ENCODE measurements around the gene NKD1. TPM values are rescaled to one million over a fixed set of nuclear protein-coding genes. Genes with fewer than 3 reads are reported as not detected.

Gene NKD1
- total RNA-seq, 2 donors from 2014 or later, result 1.1 to 3.0 TPM

DNA sequence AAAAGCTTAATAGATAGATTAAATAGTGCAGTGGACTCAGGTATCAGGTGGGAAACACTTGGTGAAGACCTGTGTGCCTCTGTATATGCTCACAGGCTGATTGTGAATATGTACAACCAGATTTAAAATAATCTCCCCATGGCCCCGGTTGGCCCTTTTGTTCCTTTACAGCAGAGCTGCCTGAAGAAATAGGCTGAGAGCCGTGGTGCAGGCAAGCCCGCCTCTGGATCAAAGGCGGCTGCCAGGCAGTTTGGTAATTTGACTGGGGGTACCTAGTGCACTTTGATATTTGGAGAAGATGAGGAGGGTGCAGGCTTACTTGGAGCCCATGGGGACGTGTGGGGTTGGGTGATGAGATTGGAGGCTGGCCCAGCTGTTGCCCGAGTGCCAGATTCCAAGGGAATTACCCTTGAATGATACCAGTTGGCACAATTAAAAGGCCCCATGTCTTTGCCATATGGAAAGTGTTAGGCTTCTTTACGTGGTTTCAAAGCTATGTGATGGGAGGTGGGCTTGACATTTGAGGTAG is 5.0 kb downstream of the NKD1 start:
- Histone ChIP-seq H3K27me3 (no peaks in the 10 kb centered on the region), H3K9me3 (no peaks in the 10 kb centered on the region), H3K4me1 (peaks cover 0 to 9% of the 10 kb centered on the region in 2 donors), H3K4me3 (no peak overlapping the region), H3K36me3 (no peaks in the 10 kb centered on the region), H3K27ac (no peak overlapping the region)
- TF ChIP-seq, protein P1, sequence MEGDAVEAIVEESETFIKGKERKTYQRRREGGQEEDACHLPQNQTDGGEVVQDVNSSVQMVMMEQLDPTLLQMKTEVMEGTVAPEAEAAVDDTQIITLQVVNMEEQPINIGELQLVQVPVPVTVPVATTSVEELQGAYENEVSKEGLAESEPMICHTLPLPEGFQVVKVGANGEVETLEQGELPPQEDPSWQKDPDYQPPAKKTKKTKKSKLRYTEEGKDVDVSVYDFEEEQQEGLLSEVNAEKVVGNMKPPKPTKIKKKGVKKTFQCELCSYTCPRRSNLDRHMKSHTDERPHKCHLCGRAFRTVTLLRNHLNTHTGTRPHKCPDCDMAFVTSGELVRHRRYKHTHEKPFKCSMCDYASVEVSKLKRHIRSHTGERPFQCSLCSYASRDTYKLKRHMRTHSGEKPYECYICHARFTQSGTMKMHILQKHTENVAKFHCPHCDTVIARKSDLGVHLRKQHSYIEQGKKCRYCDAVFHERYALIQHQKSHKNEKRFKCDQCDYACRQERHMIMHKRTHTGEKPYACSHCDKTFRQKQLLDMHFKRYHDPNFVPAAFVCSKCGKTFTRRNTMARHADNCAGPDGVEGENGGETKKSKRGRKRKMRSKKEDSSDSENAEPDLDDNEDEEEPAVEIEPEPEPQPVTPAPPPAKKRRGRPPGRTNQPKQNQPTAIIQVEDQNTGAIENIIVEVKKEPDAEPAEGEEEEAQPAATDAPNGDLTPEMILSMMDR (IDR thresholded peaks at IDR 0.05), result no peak
- no peak for DNase-seq (ENCODE audit: low spot score)

DNA sequence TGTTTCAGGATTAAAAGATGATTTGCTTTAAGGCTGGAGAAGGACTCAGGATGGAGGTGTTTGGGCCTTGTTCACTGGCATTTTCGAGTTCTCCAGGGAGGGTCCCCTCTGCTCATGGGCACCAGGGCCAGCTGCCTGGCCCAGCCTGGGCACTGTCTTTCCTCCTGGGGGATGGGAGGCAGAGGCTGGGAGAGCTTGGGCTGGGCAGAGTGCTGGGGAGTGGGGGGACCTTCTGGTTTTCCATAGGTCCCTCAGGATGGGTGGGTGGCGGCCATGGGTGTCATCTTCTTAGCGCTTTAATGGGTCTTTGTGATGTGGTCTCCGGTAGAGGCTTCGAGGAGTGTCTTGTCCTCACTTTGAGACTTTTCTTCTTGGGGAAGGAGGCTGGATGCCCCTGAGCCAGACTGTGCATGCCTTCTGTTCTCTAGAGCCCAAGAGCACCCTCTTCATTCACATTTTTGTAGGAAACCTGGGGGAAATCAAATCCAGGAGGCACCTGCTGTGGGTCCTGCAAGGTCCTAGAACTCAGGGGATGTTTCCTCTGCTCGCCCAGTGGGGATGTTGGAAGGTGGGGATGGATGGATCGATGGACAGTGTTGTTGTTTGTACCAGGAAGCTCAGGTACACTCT is 5.7 kb downstream of the NKD1 start:
- no peak overlapping the region for H3K4me3 ChIP-seq
- no peaks in the 10 kb centered on the region for H3K27me3 ChIP-seq
- TF ChIP-seq, protein P1 (IDR thresholded peaks at IDR 0.05), result no peak
- no peak overlapping the region for H3K27ac ChIP-seq
- DNase-seq (ENCODE audit: low spot score), result no peak
- no peaks in the 10 kb centered on the region for H3K36me3 ChIP-seq
- no peaks in the 10 kb centered on the region for H3K9me3 ChIP-seq
- peaks cover 0 to 5% of the 10 kb centered on the region in 2 donors for H3K4me1 ChIP-seq

DNA sequence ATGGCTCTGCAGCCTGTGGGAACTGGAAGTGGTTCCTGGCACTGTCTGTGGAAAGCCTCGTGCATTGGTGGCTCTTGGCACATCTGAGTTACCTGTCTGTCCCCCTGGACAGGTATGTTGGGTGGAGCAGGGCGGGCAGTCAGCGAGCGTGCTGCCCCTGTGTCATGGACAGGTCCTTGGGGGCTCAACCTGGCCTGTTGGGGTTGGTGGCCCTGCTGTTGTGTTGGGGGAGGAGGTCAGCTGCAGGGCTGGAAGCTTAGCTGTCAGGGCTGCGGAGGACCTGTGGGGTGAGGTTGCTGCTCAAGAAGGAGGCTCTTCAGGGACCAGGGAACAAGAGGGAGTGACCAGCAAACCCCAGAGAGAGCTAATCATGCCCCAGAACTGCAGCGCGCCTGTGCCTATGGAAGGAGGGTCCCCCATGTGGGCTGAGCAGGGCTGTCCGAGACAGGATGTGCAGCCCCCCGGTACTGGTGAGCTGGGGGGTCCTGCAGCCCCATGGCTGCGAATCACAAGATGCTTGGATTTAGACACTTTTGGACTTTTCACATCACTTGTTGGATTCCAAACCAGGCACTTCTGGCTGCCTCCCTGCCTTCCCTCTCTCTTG is 7.2 kb downstream of the NKD1 start:
- no peaks in the 10 kb centered on the region for H3K27me3 ChIP-seq
- H3K4me3 ChIP-seq, result no peak overlapping the region
- no peaks in the 10 kb centered on the region for H3K4me1 ChIP-seq
- H3K27ac ChIP-seq, result no peak overlapping the region
- H3K9me3 ChIP-seq, result no peaks in the 10 kb centered on the region
- DNase-seq (ENCODE audit: low spot score), result no peak
- no peaks in the 10 kb centered on the region for H3K36me3 ChIP-seq
- TF ChIP-seq, protein P1 (IDR thresholded peaks at IDR 0.05), result no peak

DNA sequence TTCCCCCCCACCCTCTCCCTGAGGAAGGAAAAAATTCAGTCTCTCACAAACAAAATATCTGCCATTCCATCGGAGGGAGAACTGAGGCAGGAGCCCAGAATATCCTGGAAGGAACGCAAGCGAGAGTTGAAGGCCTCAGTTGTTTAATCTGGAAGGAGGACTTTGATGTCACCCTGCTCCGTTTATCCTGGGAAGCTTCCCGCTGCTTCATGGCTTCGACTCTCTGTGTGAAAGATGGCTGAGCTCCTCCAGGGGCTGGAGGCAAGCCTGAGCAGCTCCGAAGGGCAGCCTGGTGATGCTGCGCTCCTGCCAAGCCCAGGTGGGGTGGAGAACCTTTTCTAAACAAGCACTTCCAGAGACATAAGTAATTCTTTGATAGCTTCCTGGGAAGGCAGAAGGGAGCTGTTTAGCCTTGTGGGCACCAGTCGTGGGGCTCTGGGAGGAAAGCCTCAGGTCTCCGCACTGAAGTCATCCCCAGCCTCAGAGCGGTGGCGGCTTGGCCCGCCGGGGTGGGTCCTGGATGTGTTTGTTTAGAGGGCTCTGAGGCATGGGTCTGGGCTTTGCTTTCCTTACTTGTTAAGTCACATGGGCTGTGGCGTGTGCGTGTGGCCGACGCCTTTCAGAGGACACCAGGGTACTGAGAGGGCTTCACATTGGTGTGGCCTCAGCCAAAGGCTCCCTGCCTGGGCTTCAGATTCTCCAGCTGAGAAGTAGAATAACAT is 7.9 kb downstream of the NKD1 start:
- Histone ChIP-seq H3K27me3 (no peaks in the 10 kb centered on the region), H3K4me3 (no peak overlapping the region), H3K27ac (no peak overlapping the region), H3K9me3 (peaks cover 0 to 3% of the 10 kb centered on the region in 2 donors), H3K4me1 (no peaks in the 10 kb centered on the region), H3K36me3 (no peaks in the 10 kb centered on the region)
- TF ChIP-seq, protein P1 (IDR thresholded peaks at IDR 0.05), result no peak
- DNase-seq (ENCODE audit: low spot score), result no peak

DNA sequence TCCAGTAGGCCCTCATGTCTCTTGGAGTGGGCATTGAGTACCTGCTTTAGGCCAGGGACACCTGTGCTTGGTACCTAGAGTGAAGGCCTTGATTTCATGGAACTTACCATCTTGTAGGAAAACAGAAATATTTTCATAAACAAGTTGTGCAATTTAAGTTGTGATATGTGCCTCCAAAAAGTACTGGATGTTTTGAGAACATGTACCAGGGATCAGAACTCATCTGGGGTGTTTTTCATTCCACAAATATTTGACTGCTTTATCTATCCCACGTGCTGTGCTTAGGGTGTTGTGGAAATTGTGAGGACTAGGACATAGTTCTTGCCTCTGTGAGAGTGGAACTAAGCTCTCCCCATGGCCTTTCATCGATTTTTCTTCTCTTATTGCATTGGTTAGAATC is 8.8 kb downstream of the NKD1 start:
- H3K4me3 ChIP-seq, result no peak overlapping the region
- H3K9me3 ChIP-seq, result peaks cover 0 to 9% of the 10 kb centered on the region in 2 donors
- H3K36me3 ChIP-seq, result no peaks in the 10 kb centered on the region
- no peaks in the 10 kb centered on the region for H3K27me3 ChIP-seq
- H3K27ac ChIP-seq, result no peak overlapping the region
- TF ChIP-seq, protein P1 (IDR thresholded peaks at IDR 0.05), result no peak
- H3K4me1 ChIP-seq, result no peaks in the 10 kb centered on the region
- no peak for DNase-seq (ENCODE audit: low spot score)

Data from right atrium auricular region (tissue), 2 donors.